Testis (tissue), 2 donors: ENCODE measurements around the gene EDAR.

ENCODE experiments used
- CTCF ChIP-seq, 3 experiments: fragments of 450-650 bp in 2 of 3; fragments of 200-600 bp in 1 of 3; sonication (generic) in 1 of 3; IDR thresholded peaks; one replicate each; pipeline ENCODE4 v1.5.1; 2016 to 2019; ENCODE audit warnings: antibody characterized with exemption in 3 of 3, mild to moderate bottlenecking in 2 of 3, moderate library complexity in 1 of 3
- POLR2A ChIP-seq: fragments of 450-650 bp; IDR thresholded peaks from one replicate; pipeline ENCODE4 v1.6.1; 2017; ENCODE audit warnings: antibody characterized with exemption, mild to moderate bottlenecking, moderate library complexity

GRCh38 chr2:108889907-108890306 lies 99.1 kb downstream of the EDAR start:
- TF ChIP-seq CTCF (IDR thresholded peaks at IDR 0.05) (no peak), POLR2A (no peak)
